Liver (tissue), 9 donors: ENCODE measurements around the gene SLC2A4RG. TPM values are rescaled to one million over a fixed set of nuclear protein-coding genes. Genes with fewer than 3 reads are reported as not detected.
"Not testable (repeated sequence)": the region's sequence is repeated elsewhere in the genome, so short reads cannot be mapped to it uniquely, and the experiment has no call there.

Experiments
- DNase-seq: peaks from one replicate; pipeline ENCODE4 v3.0.0-alpha.2; 2017; ENCODE audit warnings: low spot score
- H3K27ac ChIP-seq, 2 donors: one replicate each; pipeline ENCODE4 v1.7.0; 2013; ENCODE audit warnings: inconsistent platforms in 2 of 2, low read length in 2 of 2, control low read depth in 1 of 2, low read depth in 1 of 2, mild to moderate bottlenecking in 1 of 2
- H3K27me3 ChIP-seq, 4 donors: one replicate each; pipeline versions ENCODE4 v1.6.1 to v1.7.0; 2013; ENCODE audit warnings: low read length in 3 of 4, inconsistent platforms in 1 of 4, mild to moderate bottlenecking in 1 of 4, moderate library complexity in 1 of 4; ENCODE audit not compliant: control insufficient read depth in 4 of 4, insufficient read depth in 4 of 4
- H3K36me3 ChIP-seq, 4 donors: one replicate each; pipeline versions ENCODE4 v1.6.1 to v1.7.0; 2013; ENCODE audit warnings: low read length in 3 of 4, mild to moderate bottlenecking in 3 of 4, low read depth in 1 of 4, moderate library complexity in 1 of 4; ENCODE audit not compliant: control insufficient read depth in 4 of 4, insufficient read depth in 3 of 4
- H3K4me1 ChIP-seq, 4 donors: one replicate each; pipeline versions ENCODE4 v1.6.1 to v1.7.0; 2013; ENCODE audit warnings: low read length in 3 of 4, mild to moderate bottlenecking in 3 of 4, moderate library complexity in 1 of 4; ENCODE audit not compliant: control insufficient read depth in 4 of 4, insufficient read depth in 4 of 4
- H3K4me3 ChIP-seq, 3 donors: one replicate each; pipeline versions ENCODE4 v1.6.1 to v1.7.0; 2013; ENCODE audit warnings: low read length in 3 of 3, control low read depth in 1 of 3, low read depth in 1 of 3, mild to moderate bottlenecking in 1 of 3
- H3K9ac ChIP-seq, 2 donors: one replicate each; pipeline ENCODE4 v1.7.0; 2013; ENCODE audit warnings: low read length in 2 of 2, mild to moderate bottlenecking in 2 of 2, moderate library complexity in 2 of 2, control low read depth in 1 of 2, low read depth in 1 of 2
- H3K9me3 ChIP-seq, 4 donors: one replicate each; pipeline versions ENCODE4 v1.6.1 to v1.7.0; 2013; ENCODE audit warnings: low read length in 3 of 4; ENCODE audit not compliant: control insufficient read depth in 4 of 4
- EGR1 ChIP-seq, 2 donors: IDR thresholded peaks; 2 replicates each; pipeline ENCODE4 v1.6.1; 2016 to 2018; ENCODE audit warnings: antibody characterized with exemption in 2 of 2, low read depth in 2 of 2
- FOXA1 ChIP-seq: IDR thresholded peaks from 2 replicates; pipeline ENCODE4 v1.6.1; 2016; ENCODE audit warnings: antibody characterized with exemption
- HNF4A ChIP-seq, 2 donors: conservative IDR thresholded peaks; 2 replicates each; pipeline ENCODE4 v1.6.1; 2016; ENCODE audit warnings: antibody characterized with exemption in 2 of 2, mild to moderate bottlenecking in 2 of 2
- HNF4G ChIP-seq: IDR thresholded peaks from 2 replicates; pipeline ENCODE4 v1.6.1; 2016; ENCODE audit warnings: antibody characterized with exemption
- JUND ChIP-seq, 2 donors: IDR thresholded peaks; 2 replicates each; pipeline ENCODE4 v1.6.1; 2016; ENCODE audit warnings: antibody characterized with exemption in 2 of 2
- NR2F2 ChIP-seq: IDR thresholded peaks from 2 replicates; pipeline ENCODE4 v1.6.1; 2016; ENCODE audit warnings: antibody characterized with exemption
- RAD21 ChIP-seq, 2 donors: IDR thresholded peaks; 2 replicates each; pipeline ENCODE4 v1.6.1; 2016; ENCODE audit warnings: antibody characterized with exemption in 2 of 2, mild to moderate bottlenecking in 2 of 2
- RXRA ChIP-seq, 2 donors: IDR thresholded peaks; 2 replicates each; pipeline ENCODE4 v1.6.1; 2017 to 2018; ENCODE audit warnings: antibody characterized with exemption in 2 of 2, mild to moderate bottlenecking in 1 of 2
- TAF1 ChIP-seq: conservative IDR thresholded peaks from 2 replicates; pipeline ENCODE4 v1.6.1; 2016; ENCODE audit warnings: antibody characterized with exemption, mild to moderate bottlenecking
- WGBS: extraction: QIAGEN DNeasy Blood & Tissue Kit; methylation state at CpG from one replicate; pipeline ENCODE4 v1.1.7; 2013; 5-methylcytosine and 5-hydroxymethylcytosine counted together
- polyA plus RNA-seq, 2 donors: library from polyadenylated mRNA; stranded (reverse) in 1 of 2; unstranded in 1 of 2; fragments of 200-250 nt in 1 of 2; fragments of >200 nt in 1 of 2; fragmentation: Nextera tagmentation in 1 of 2; extraction: Ambion mirVana in 1 of 2; gene quantifications; one replicate each; pipeline versions ENCODE4 v1.2.1 to v1.2.3, GENCODE V29; 2013 to 2015
- total RNA-seq, 2 donors: library from RNA; depleted of rRNA; stranded (reverse); fragments of >200 nt; gene quantifications; one replicate each; pipeline ENCODE4 v1.2.3, GENCODE V29; 2014
- TF ChIP-seq, protein P1 (sequence below): IDR thresholded peaks from 2 replicates; pipeline ENCODE4 v1.6.1; 2016; ENCODE audit warnings: antibody characterized with exemption
- TF ChIP-seq, protein P2 (sequence below): IDR thresholded peaks from 2 replicates; pipeline ENCODE4 v1.6.1; 2016; ENCODE audit warnings: antibody characterized with exemption
- TF ChIP-seq, protein P3 (sequence below): fragments of 150-350 bp; IDR thresholded peaks from 2 replicates; pipeline ENCODE4 v1.5.1; 2017; ENCODE audit warnings: improper control_type of control experiment, low read depth, low read length; ENCODE audit not compliant: missing input control
- donor health status: healthy.
- donor health status: healthy.
- donor health status: healthy.
- donor health status: healthy.
- donor health status: healthy.

SLC2A4RG gene
- total and polyA plus RNA-seq, 4 donors = 22.2 to 39.7 (median 29.4) TPM

GRCh38 chr20:63714858-63715257 is 24.7 kb upstream of the SLC2A4RG start:
- no peak for DNase-seq
- 99% methylated on average over 5 of the region's 5 CpGs for WGBS
- Histone ChIP-seq H3K9ac (no peak overlapping the region), H3K27ac (no peak overlapping the region), H3K4me1 (peaks cover 0 to 3% (median 0%) of the 10 kb centered on the region in 4 donors), H3K27me3 (no peaks in the 10 kb centered on the region), H3K36me3 (peaks cover 11 to 26% (median 20%) of the 10 kb centered on the region in 4 donors), H3K4me3 (no peak overlapping the region), H3K9me3 (peaks cover 0 to 4% (median 1%) of the 10 kb centered on the region in 4 donors)
- TF ChIP-seq, protein P1, sequence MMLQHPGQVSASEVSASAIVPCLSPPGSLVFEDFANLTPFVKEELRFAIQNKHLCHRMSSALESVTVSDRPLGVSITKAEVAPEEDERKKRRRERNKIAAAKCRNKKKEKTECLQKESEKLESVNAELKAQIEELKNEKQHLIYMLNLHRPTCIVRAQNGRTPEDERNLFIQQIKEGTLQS = no peak

- no peak overlapping the region for H3K27ac ChIP-seq
- peaks cover 5 to 22% (median 19%) of the 10 kb centered on the region in 4 donors for H3K36me3 ChIP-seq
- H3K9ac ChIP-seq = no peak overlapping the region
- no peaks in the 10 kb centered on the region for H3K4me1 ChIP-seq
- no peak for DNase-seq
- WGBS = 100% methylated on average over 2 of the region's 2 CpGs
- no peaks in the 10 kb centered on the region for H3K27me3 ChIP-seq
- no peak overlapping the region for H3K4me3 ChIP-seq
- TF ChIP-seq, protein P2, sequence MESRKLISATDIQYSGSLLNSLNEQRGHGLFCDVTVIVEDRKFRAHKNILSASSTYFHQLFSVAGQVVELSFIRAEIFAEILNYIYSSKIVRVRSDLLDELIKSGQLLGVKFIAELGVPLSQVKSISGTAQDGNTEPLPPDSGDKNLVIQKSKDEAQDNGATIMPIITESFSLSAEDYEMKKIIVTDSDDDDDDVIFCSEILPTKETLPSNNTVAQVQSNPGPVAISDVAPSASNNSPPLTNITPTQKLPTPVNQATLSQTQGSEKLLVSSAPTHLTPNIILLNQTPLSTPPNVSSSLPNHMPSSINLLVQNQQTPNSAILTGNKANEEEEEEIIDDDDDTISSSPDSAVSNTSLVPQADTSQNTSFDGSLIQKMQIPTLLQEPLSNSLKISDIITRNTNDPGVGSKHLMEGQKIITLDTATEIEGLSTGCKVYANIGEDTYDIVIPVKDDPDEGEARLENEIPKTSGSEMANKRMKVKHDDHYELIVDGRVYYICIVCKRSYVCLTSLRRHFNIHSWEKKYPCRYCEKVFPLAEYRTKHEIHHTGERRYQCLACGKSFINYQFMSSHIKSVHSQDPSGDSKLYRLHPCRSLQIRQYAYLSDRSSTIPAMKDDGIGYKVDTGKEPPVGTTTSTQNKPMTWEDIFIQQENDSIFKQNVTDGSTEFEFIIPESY = no peak
- TF ChIP-seq EGR1 (IDR thresholded peaks at IDR 0.05; ENCODE audit: low read depth in 2 of 2) (no peak), TAF1 (no peak), JUND (IDR thresholded peaks at IDR 0.05) (no peak), RXRA (IDR thresholded peaks at IDR 0.05) (no peak), NR2F2 (no peak), RAD21 (IDR thresholded peaks at IDR 0.05) (no peak), HNF4G (no peak), FOXA1 (no peak), HNF4A (conservative IDR thresholded peaks at IDR 0.05) (no peak)
- TF ChIP-seq, protein P3, sequence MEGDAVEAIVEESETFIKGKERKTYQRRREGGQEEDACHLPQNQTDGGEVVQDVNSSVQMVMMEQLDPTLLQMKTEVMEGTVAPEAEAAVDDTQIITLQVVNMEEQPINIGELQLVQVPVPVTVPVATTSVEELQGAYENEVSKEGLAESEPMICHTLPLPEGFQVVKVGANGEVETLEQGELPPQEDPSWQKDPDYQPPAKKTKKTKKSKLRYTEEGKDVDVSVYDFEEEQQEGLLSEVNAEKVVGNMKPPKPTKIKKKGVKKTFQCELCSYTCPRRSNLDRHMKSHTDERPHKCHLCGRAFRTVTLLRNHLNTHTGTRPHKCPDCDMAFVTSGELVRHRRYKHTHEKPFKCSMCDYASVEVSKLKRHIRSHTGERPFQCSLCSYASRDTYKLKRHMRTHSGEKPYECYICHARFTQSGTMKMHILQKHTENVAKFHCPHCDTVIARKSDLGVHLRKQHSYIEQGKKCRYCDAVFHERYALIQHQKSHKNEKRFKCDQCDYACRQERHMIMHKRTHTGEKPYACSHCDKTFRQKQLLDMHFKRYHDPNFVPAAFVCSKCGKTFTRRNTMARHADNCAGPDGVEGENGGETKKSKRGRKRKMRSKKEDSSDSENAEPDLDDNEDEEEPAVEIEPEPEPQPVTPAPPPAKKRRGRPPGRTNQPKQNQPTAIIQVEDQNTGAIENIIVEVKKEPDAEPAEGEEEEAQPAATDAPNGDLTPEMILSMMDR = no peak
- peaks cover 0 to 4% (median 1%) of the 10 kb centered on the region in 4 donors for H3K9me3 ChIP-seq
Measured at GRCh38 chr20:63718996-63719395, 20.6 kb upstream of the SLC2A4RG start.

- H3K36me3 ChIP-seq = peaks cover 0 to 18% (median 11%) of the 10 kb centered on the region in 4 donors
- WGBS = 81% methylated on average over 2 of the region's 2 CpGs
- not testable (repeated sequence) for DNase-seq, H3K4me3 ChIP-seq, H3K9me3 ChIP-seq, H3K9ac ChIP-seq, H3K27me3 ChIP-seq, H3K27ac ChIP-seq
- peaks cover under 1 to 10% (median 10%) of the 10 kb centered on the region in 4 donors for H3K4me1 ChIP-seq
Measured at GRCh38 chr20:63722967-63723622, 16.5 kb upstream of the SLC2A4RG start.

DNA sequence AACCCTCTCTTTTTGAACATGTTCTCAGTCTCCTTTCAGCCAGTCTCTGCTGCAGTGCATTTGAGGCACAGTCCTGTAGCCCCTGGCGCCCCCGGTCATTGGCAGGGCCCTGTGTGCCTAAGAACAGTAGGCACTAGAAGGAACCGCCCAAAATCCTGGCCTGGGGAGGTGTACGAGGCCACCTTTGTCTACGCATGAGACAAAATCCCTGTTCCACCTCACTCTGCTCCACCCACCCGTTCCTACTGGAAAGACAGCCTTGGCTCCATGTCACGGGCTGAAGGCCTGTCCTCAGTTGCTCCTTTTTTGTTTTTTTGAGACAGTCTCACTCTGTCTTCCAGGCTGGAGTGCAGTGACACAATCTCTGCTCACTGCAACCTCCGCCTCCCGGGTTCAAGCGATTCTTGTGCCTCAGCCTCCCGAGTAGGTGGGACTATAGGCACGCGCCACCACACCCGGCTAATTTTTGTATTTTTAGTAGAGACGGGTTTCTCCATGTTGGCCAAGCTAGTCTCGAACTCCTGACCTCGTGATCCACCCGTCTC is 9.3 kb upstream of the SLC2A4RG start:
- not testable (repeated sequence) for DNase-seq, H3K9ac ChIP-seq, H3K36me3 ChIP-seq, H3K27ac ChIP-seq, H3K9me3 ChIP-seq, H3K27me3 ChIP-seq, H3K4me3 ChIP-seq
- WGBS = 89% methylated on average over 18 of the region's 18 CpGs
- H3K4me1 ChIP-seq = peaks cover 10 to 57% (median 39%) of the 10 kb centered on the region in 4 donors
